ENCODE measurements around the gene CACNB2.

The CACNB2 gene

GRCh38 chr10:18376650-18377049, 236.4 kb downstream of the CACNB2 start:
- Histone ChIP-seq H3K4me1 (ENCODE audit: control insufficient read depth in 1 of 2, insufficient read depth in 1 of 2, low read depth in 1 of 2, low read length in 1 of 2) (no peaks in the 10 kb centered on the region), H3K4me3 (ENCODE audit: low read depth in 1 of 2, low read length in 1 of 2) (no peak overlapping the region), H3K36me3 (no peaks in the 10 kb centered on the region), H3K9me3 (no peaks in the 10 kb centered on the region), H3K27me3 (no peaks in the 10 kb centered on the region), H3K27ac (no peak overlapping the region)
- TF ChIP-seq, protein P1, sequence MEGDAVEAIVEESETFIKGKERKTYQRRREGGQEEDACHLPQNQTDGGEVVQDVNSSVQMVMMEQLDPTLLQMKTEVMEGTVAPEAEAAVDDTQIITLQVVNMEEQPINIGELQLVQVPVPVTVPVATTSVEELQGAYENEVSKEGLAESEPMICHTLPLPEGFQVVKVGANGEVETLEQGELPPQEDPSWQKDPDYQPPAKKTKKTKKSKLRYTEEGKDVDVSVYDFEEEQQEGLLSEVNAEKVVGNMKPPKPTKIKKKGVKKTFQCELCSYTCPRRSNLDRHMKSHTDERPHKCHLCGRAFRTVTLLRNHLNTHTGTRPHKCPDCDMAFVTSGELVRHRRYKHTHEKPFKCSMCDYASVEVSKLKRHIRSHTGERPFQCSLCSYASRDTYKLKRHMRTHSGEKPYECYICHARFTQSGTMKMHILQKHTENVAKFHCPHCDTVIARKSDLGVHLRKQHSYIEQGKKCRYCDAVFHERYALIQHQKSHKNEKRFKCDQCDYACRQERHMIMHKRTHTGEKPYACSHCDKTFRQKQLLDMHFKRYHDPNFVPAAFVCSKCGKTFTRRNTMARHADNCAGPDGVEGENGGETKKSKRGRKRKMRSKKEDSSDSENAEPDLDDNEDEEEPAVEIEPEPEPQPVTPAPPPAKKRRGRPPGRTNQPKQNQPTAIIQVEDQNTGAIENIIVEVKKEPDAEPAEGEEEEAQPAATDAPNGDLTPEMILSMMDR (IDR thresholded peaks at IDR 0.05): no peak

DNA sequence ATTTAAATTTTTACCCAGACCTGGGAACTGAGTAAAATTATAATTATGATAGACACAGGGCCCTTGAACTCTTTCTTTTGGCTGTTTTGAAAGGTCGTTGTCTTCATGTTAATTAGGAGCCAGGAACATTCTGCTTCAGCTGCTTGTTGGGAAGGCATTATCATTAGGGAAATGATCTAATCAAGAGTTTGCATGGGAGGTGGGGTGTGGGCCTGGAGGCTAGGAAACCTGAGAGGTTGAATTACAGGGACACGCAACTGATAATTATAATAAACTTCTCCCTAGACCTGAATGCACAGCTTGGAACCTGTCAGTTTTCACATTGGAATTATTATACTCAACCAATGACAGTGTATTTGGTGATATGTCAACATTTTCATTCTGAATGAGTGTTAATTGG, 237.7 kb downstream of the CACNB2 start:
- Histone ChIP-seq H3K36me3 (no peaks in the 10 kb centered on the region), H3K4me3 (ENCODE audit: low read depth in 1 of 2, low read length in 1 of 2) (no peak overlapping the region), H3K9me3 (no peaks in the 10 kb centered on the region), H3K27me3 (no peaks in the 10 kb centered on the region), H3K4me1 (ENCODE audit: control insufficient read depth in 1 of 2, insufficient read depth in 1 of 2, low read depth in 1 of 2, low read length in 1 of 2) (no peaks in the 10 kb centered on the region), H3K27ac (no peak overlapping the region)
- TF ChIP-seq, protein P1 (IDR thresholded peaks at IDR 0.05): no peak

- Histone ChIP-seq H3K36me3 (no peaks in the 10 kb centered on the region), H3K27ac (no peak overlapping the region), H3K4me1 (ENCODE audit: control insufficient read depth in 1 of 2, insufficient read depth in 1 of 2, low read depth in 1 of 2, low read length in 1 of 2) (no peaks in the 10 kb centered on the region), H3K27me3 (no peaks in the 10 kb centered on the region), H3K9me3 (no peaks in the 10 kb centered on the region), H3K4me3 (ENCODE audit: low read depth in 1 of 2, low read length in 1 of 2) (no peak overlapping the region)
- TF ChIP-seq, protein P1 (IDR thresholded peaks at IDR 0.05): no peak
These were observed 238.5 kb downstream of the CACNB2 start for GRCh38 chr10:18378766-18379165.

DNA sequence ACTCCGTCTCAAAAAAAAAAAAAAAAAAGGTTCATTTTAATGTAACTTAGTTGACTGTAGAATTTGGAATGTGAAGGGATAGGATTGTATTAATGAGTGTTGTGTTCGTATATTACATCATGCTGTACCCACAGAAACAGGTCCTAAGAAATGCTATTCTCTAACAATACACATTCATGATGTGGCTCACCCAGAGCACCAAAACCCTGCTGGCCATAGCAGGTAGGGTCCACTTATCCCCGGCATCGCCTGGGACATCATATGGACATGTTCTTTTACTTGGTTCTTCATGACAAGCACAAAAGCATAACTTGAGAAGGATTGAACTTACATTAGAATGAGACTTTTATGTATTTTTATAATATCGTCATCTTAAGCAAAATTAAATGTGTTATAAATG, 241.5 kb downstream of the CACNB2 start:
- no peaks in the 10 kb centered on the region for H3K9me3 ChIP-seq
- H3K27me3 ChIP-seq: no peaks in the 10 kb centered on the region
- H3K36me3 ChIP-seq: no peaks in the 10 kb centered on the region
- TF ChIP-seq, protein P1 (IDR thresholded peaks at IDR 0.05): no peak
- H3K4me3 ChIP-seq (ENCODE audit: low read depth in 1 of 2, low read length in 1 of 2): no peak overlapping the region
- no peaks in the 10 kb centered on the region for H3K4me1 ChIP-seq (ENCODE audit: control insufficient read depth in 1 of 2, insufficient read depth in 1 of 2, low read depth in 1 of 2, low read length in 1 of 2)
- H3K27ac ChIP-seq: no peak overlapping the region

GRCh38 chr10:18397906-18398305, 257.7 kb downstream of the CACNB2 start:
- no peaks in the 10 kb centered on the region for H3K9me3 ChIP-seq
- peaks cover 29% of the 10 kb centered on the region for H3K27me3 ChIP-seq
- no peaks in the 10 kb centered on the region for H3K36me3 ChIP-seq
- no peak overlapping the region for H3K4me3 ChIP-seq (ENCODE audit: low read depth in 1 of 2, low read length in 1 of 2)
- no peak overlapping the region for H3K27ac ChIP-seq
- TF ChIP-seq, protein P1 (IDR thresholded peaks at IDR 0.05): no peak
- no peaks in the 10 kb centered on the region for H3K4me1 ChIP-seq (ENCODE audit: control insufficient read depth in 1 of 2, insufficient read depth in 1 of 2, low read depth in 1 of 2, low read length in 1 of 2)

DNA sequence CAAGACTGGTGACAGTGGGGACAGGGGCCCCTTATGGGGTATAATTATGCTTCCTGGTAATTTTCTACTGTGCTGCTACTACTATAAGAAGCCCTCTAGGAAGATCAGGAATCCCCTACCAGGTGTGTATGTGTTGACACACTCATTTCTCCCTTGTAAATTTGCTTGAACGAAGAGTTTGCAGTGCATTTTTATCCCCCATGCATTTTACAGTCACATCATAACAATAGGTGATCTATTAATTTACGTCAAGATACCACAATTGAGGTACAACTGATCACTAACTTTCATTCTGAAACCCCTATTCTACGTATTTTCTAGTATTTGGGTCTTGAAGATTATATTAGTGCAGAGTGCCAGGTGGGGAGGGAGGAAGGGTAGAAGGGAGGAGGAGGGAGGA, 258.9 kb downstream of the CACNB2 start:
- Histone ChIP-seq H3K4me3 (ENCODE audit: low read depth in 1 of 2, low read length in 1 of 2) (no peak overlapping the region), H3K9me3 (no peaks in the 10 kb centered on the region), H3K4me1 (ENCODE audit: control insufficient read depth in 1 of 2, insufficient read depth in 1 of 2, low read depth in 1 of 2, low read length in 1 of 2) (no peaks in the 10 kb centered on the region), H3K27me3 (peaks cover 29% of the 10 kb centered on the region), H3K27ac (no peak overlapping the region), H3K36me3 (no peaks in the 10 kb centered on the region)
- TF ChIP-seq, protein P1 (IDR thresholded peaks at IDR 0.05): no peak
